HepG2 (cell line): ENCODE results near the gene ARHGEF10L. TPM values are rescaled to one million over a fixed set of nuclear protein-coding genes. Genes with fewer than 3 reads are reported as not detected.

Experiments used
- ATAC-seq: fragments of 200-7000 bp; cut with Tn5 transposase; 3 replicates; pipeline ENCODE4 v1.9.1; 2020; ENCODE audit warnings: mild to moderate bottlenecking, moderate library complexity
- BruUV-seq: library from RNA; stranded (reverse); fragments of 400-500 nt; replicated peaks from 2 replicates; lab custom pipeline; 2021; lab: Mats Ljungman, UMichigan
- CTCF ChIA-PET: fragments of 300-600 bp; formaldehyde crosslinking; extraction: SDS; loops from one replicate; lab custom pipeline; 2021; ENCODE audit warnings: low total read pairs, inconsistent platforms, low intra/inter-chr PET ratio; lab: Yijun Ruan, JAX
- POLR2A ChIA-PET: fragments of 350-600 bp; sonication (Branson Sonifier 250); formaldehyde crosslinking; loops from one replicate; lab custom pipeline; 2020; ENCODE audit warnings: antibody characterized with exemption, inconsistent platforms; lab: Yijun Ruan, JAX
- DNase-seq: peaks from one replicate; pipeline ENCODE4 v3.0.0-alpha.2; 2015; ENCODE audit warnings: low spot score
- FAIRE-seq: peaks from 3 replicates; lab custom pipeline; 2011; peaks lifted over from hg19 to GRCh38; lab: Jason Lieb, UNC
- H2AFZ ChIP-seq: one replicate; pipeline ENCODE4 v1.6.1; 2011; ENCODE audit warnings: low read length, inconsistent platforms
- H3K27ac ChIP-seq: fragments of 300-600 bp; 3 replicates; pipeline ENCODE4 v1.8.0; 2011; ENCODE audit warnings: mixed run types, mild to moderate bottlenecking, mixed read lengths, low read length, inconsistent platforms; ENCODE audit not compliant: insufficient read depth; ENCODE audit errors: extremely low read length
- H3K27me3 ChIP-seq, 2 experiments: fragments of 200-600 bp in 1 of 2; 2 replicates in 1 of 2; 3 replicates in 1 of 2; pipeline versions ENCODE4 v1.6.0 to v1.8.0; 2011; ENCODE audit warnings: low read length in 2 of 2, mild to moderate bottlenecking in 2 of 2, moderate library complexity in 2 of 2, inconsistent platforms in 1 of 2; ENCODE audit not compliant: insufficient read depth in 2 of 2, control insufficient read depth in 1 of 2
- H3K36me3 ChIP-seq, 2 experiments: fragments of 200-600 bp in 1 of 2; replicated peaks in 1 of 2; 2 replicates in 1 of 2; 3 replicates in 1 of 2; pipeline versions ENCODE4 v1.5.1 to v1.8.0; 2011; ENCODE audit warnings: low read length in 2 of 2, inconsistent platforms in 1 of 2; ENCODE audit not compliant: insufficient read depth in 2 of 2, control insufficient read depth in 1 of 2
- H3K4me1 ChIP-seq: 2 replicates; pipeline ENCODE4 v1.5.1; 2012; ENCODE audit warnings: low read length, inconsistent platforms; ENCODE audit not compliant: insufficient read depth
- H3K4me2 ChIP-seq: 2 replicates; pipeline ENCODE4 v1.6.0; 2011; ENCODE audit warnings: low read depth, low read length, inconsistent platforms
- H3K4me3 ChIP-seq, 3 experiments: fragments of 200-600 bp in 1 of 3; sonication (generic), shearing (Covaris generic) in 1 of 3; replicated peaks in 1 of 3; 2 replicates each; pipeline ENCODE4 v1.5.1; 2011 to 2016; ENCODE audit warnings: low read length in 3 of 3, inconsistent platforms in 2 of 3, low read depth in 2 of 3, mild to moderate bottlenecking in 2 of 3, control low read depth in 1 of 3, mixed read lengths in 1 of 3; ENCODE audit not compliant: insufficient read depth in 1 of 3
- H3K79me2 ChIP-seq: one replicate; pipeline ENCODE4 v1.6.1; 2011; ENCODE audit warnings: low read length, inconsistent platforms; ENCODE audit not compliant: insufficient read depth
- H3K9ac ChIP-seq: 2 replicates; pipeline ENCODE4 v1.6.0; 2011; ENCODE audit warnings: mild to moderate bottlenecking, low read depth, low read length, inconsistent platforms; ENCODE audit not compliant: insufficient read depth
- H3K9me3 ChIP-seq: 2 replicates; pipeline ENCODE4 v1.5.1; 2012; ENCODE audit warnings: mild to moderate bottlenecking, low read length
- H4K20me1 ChIP-seq: 2 replicates; pipeline ENCODE4 v1.6.0; 2011; ENCODE audit warnings: inconsistent platforms, mild to moderate bottlenecking, low read length, moderate library complexity; ENCODE audit not compliant: insufficient read depth
- ARNTL ChIP-seq: sonication (generic); formaldehyde crosslinking; IDR thresholded peaks from 2 replicates; pipeline ENCODE4 v1.4.0; 2020; ENCODE audit warnings: mild to moderate bottlenecking, missing genetic modification reagents
- CTCF ChIP-seq: sonication (generic); formaldehyde crosslinking; IDR thresholded peaks from 2 replicates; pipeline ENCODE4 v1.5.0; 2020; ENCODE audit warnings: mild to moderate bottlenecking, missing genetic modification reagents, moderate library complexity
- FLYWCH1 ChIP-seq: sonication (generic); formaldehyde crosslinking; IDR thresholded peaks from 2 replicates; pipeline ENCODE4 v1.8.1; 2023; ENCODE audit warnings: mild to moderate bottlenecking, missing genetic modification reagents
- GTF2F1 ChIP-seq: fragments of 150-350 bp; IDR thresholded peaks from 2 replicates; pipeline ENCODE4 v1.6.1; 2014; ENCODE audit warnings: low read length
- RELA ChIP-seq: sonication (generic); formaldehyde crosslinking; IDR thresholded peaks from 2 replicates; pipeline ENCODE4 v1.4.0; 2020; ENCODE audit warnings: missing genetic modification reagents
- SMC3 ChIP-seq: IDR thresholded peaks from 2 replicates; pipeline ENCODE4 v1.6.1; 2011; ENCODE audit warnings: low read length, improper control_type of control experiment
- STAG1 ChIP-seq: sonication (generic); formaldehyde crosslinking; IDR thresholded peaks from 2 replicates; pipeline ENCODE4 v1.4.0; 2020; ENCODE audit warnings: missing genetic modification reagents
- XRCC5 ChIP-seq: fragments of 200-400 bp; formaldehyde crosslinking; optimal IDR thresholded peaks from 2 replicates; pipeline ENCODE3; 2017; ENCODE audit warnings: mild to moderate bottlenecking, low read length
- ZBTB3 ChIP-seq: sonication (generic); formaldehyde crosslinking; IDR thresholded peaks from 2 replicates; pipeline ENCODE4 v1.4.0; 2020; ENCODE audit warnings: low read depth, mild to moderate bottlenecking, moderate library complexity, missing genetic modification reagents, borderline replicate concordance
- ZKSCAN1 ChIP-seq: fragments of 150-350 bp; IDR thresholded peaks from 2 replicates; pipeline ENCODE4 v1.6.1; 2014; ENCODE audit warnings: low read length
- ZNF101 ChIP-seq: sonication (generic); formaldehyde crosslinking; IDR thresholded peaks from 2 replicates; pipeline ENCODE4 v1.4.0; 2020; ENCODE audit warnings: mild to moderate bottlenecking, low read depth, missing genetic modification reagents, borderline replicate concordance
- ZNF570 ChIP-seq: sonication (generic); formaldehyde crosslinking; IDR thresholded peaks from 2 replicates; pipeline ENCODE4 v1.4.0; 2020; ENCODE audit warnings: mild to moderate bottlenecking, missing genetic modification reagents, borderline replicate concordance
- ZNF629 ChIP-seq: sonication (generic); formaldehyde crosslinking; conservative IDR thresholded peaks from 2 replicates; pipeline ENCODE4 v1.5.0; 2020; ENCODE audit warnings: missing genetic modification reagents
- WGBS: methylation state at CpG from one replicate; pipeline ENCODE4 v1.1.6; 2017; ENCODE audit warnings: low lambda C conversion rate; 5-methylcytosine and 5-hydroxymethylcytosine counted together
- in situ Hi-C: cut with HindIII; loops from 2 replicates; pipeline ENCODE4 v1.10.0; 2017; ENCODE audit warnings: low pct_unique_long_range_greater_than_20kb; ENCODE audit not compliant: extremely low pct_ligation_motif_present
- intact Hi-C: fragments of 100-400 bp; cut with micrococcal nuclease; formaldehyde crosslinking; loops from one replicate; pipeline ENCODE4 v1.10.0; 2022; ENCODE audit not compliant: unreplicated experiment
- polyA plus RNA-seq, 8 experiments: library from polyadenylated mRNA; depleted of rRNA in 3 of 8; stranded (reverse) in 7 of 8; unstranded in 1 of 8; fragments of >200 nt; fragmentation: Illumina TruSeq in 4 of 8; extraction: Trizol in 4 of 8; gene quantifications; 2 replicates each; pipeline versions ENCODE4 v1.2.1 to v1.2.3, GENCODE V29; 2011 to 2016; ENCODE audit warnings: low read depth in 4 of 8, missing spikeins in 1 of 8, mixed read lengths in 1 of 8; ENCODE audit not compliant: insufficient read depth in 1 of 8
- total RNA-seq, 5 experiments: library from RNA; depleted of rRNA; stranded (reverse); fragments of >200 nt; fragmentation: Illumina TruSeq; extraction: Trizol; gene quantifications; 2 replicates each; pipeline ENCODE4 v1.2.3, GENCODE V29; 2016; ENCODE audit warnings: low read depth in 1 of 5
- TF ChIP-seq, protein P1 (sequence below): sonication (generic); formaldehyde crosslinking; IDR thresholded peaks from 2 replicates; pipeline ENCODE4 v1.8.0; 2022; ENCODE audit warnings: low read depth, missing genetic modification reagents

ARHGEF10L gene
- total and polyA plus RNA-seq, 2 of the 13 experiments (the other 11 are each of a cell fraction or from before 2014, with no cell fraction given) = 46.5 to 78.3 TPM

DNA sequence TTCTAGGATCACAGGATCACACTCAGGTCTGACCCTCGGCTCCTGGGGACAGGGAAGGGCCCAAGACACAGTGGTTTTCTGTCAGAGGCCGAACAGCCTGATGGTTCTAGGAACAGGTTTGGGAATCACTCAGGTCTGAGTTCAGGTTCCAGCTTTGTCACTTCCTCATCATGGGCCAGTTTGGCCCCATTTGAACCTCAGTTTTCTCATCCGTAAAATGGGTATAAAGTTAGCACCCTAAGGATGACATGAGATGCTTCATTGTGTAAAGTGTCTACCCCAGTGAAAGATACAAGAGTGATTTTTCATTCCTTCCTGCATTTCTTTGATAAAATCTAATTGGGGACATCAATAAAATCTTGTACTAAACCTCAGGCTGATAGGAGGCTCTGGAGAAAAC lies 204.4 kb downstream of the ARHGEF10L start:
- TF ChIP-seq GTF2F1 = no peak
- TF ChIP-seq RELA (CRISPR knock-in tag) = no peak
- TF ChIP-seq ZNF629 = peak; percentile 81
- WGBS = 86% methylated on average over 1 of the region's 3 CpGs
- ChIA-PET CTCF (interaction anchor here (1.2 kb wide), 1 partner anchor 250 kb away, joined by 3 read pairs; no protein-coding TSS in a partner anchor), POLR2A (no interaction called here)
- FAIRE-seq (no peak), DNase-seq (no peak), ATAC-seq (no peak)
- H2AFZ ChIP-seq = no peak overlapping the region
- no peak overlapping the region for H3K27ac ChIP-seq
- peaks cover 6 to 21% of the 10 kb centered on the region in 2 experiments; a peak in 3 of 5 replicates for H3K27me3 ChIP-seq
- H3K79me2 ChIP-seq = no peaks in the 10 kb centered on the region
- no peaks in the 10 kb centered on the region for H3K36me3 ChIP-seq
- intact Hi-C loops (no loop called here), in situ Hi-C loops (no loop called here)
- no peaks in the 10 kb centered on the region for H3K4me1 ChIP-seq
- H3K4me3 ChIP-seq = no peak overlapping the region
- no peaks in the 10 kb centered on the region for H3K9me3 ChIP-seq
- H3K4me2 ChIP-seq = no peak overlapping the region
- no TSS peak for BruUV-seq
- H3K9ac ChIP-seq = no peak overlapping the region
- H4K20me1 ChIP-seq = no peaks in the 10 kb centered on the region

DNA sequence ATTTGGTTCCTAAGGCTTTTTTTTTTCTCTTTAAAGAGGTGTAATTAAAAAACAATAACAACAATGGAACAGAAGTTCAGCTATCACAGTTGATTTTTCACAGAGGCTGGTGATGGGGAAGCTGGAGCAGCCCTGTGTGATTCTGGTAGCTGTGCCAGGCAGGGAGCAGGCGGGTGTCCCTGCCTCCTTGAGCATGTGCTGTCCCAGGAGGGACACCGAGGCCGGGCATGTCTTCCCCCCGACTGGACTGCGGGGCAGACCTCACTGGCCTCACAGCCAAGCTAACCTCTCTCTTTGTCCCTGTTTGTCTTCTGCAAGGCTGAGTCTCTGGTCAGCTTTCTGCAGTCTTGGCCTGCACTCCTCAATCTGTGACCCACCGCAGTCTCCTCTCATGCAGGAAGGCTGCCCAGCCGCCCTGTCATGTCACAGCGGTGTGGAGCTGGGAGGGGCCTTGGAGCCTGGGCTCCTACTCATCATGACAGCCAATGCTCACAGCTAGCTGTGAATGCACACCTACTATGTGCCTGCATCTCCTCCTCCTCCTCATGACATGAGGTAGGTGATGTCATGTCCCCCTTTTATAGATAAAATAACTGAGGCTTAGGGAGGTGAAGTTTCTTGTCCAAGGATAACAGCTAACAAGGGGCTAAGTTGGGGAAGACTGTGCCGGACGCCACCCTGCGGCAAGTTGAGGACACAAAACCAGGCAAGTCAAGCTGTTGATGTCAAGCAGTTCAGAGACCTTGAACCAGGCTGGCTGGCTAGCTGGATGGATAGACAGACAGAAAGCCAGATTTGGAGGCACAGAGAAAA lies 205.4 kb downstream of the ARHGEF10L start:
- no TSS peak for BruUV-seq
- in situ Hi-C loops (no loop called here), intact Hi-C loops (no loop called here)
- CTCF ChIA-PET = interaction anchor here (1.2 kb wide), 1 partner anchor 251 kb away, joined by 3 read pairs; no protein-coding TSS in a partner anchor
- Histone ChIP-seq H3K36me3 (no peaks in the 10 kb centered on the region), H2AFZ (no peak overlapping the region), H4K20me1 (no peaks in the 10 kb centered on the region), H3K9me3 (no peaks in the 10 kb centered on the region), H3K27ac (no peak overlapping the region), H3K9ac (no peak overlapping the region), H3K79me2 (no peaks in the 10 kb centered on the region), H3K4me3 (no peak overlapping the region), H3K27me3 (peaks cover 5 to 21% of the 10 kb centered on the region in 2 experiments; a peak in 3 of 5 replicates), H3K4me2 (no peak overlapping the region), H3K4me1 (no peaks in the 10 kb centered on the region)
- WGBS = 47% methylated on average over 6 of the region's 11 CpGs
- DNase-seq (peak; percentile 16), FAIRE-seq (peak; percentile 8), ATAC-seq (peak; percentile 59)
- no peak for TF ChIP-seq ZNF101
- TF ChIP-seq ZNF570 (CRISPR knock-in tag) = no peak
- no peak for TF ChIP-seq ZBTB3 (CRISPR knock-in tag)
- peak; percentile 63 for TF ChIP-seq CTCF (CRISPR knock-in tag)
- TF ChIP-seq ARNTL (CRISPR knock-in tag) = no peak
- TF ChIP-seq, protein P1, sequence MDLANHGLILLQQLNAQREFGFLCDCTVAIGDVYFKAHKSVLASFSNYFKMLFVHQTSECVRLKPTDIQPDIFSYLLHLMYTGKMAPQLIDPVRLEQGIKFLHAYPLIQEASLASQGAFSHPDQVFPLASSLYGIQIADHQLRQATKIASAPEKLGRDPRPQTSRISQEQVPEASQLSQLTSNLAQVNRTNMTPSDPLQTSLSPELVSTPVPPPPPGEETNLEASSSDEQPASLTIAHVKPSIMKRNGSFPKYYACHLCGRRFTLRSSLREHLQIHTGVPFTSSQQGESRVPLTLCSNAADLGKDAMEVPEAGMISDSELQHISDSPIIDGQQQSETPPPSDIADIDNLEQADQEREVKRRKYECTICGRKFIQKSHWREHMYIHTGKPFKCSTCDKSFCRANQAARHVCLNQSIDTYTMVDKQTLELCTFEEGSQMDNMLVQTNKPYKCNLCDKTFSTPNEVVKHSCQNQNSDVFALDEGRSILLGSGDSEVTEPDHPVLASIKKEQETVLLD = no peak
- no peak for TF ChIP-seq FLYWCH1 (CRISPR knock-in tag)
- peak; percentile 42; the same call in 1 of the 2 replicates for TF ChIP-seq SMC3
- peak; percentile 28; the same call in 1 of the 2 replicates for TF ChIP-seq STAG1 (CRISPR knock-in tag)
- peak; percentile 85 for TF ChIP-seq ZKSCAN1
- TF ChIP-seq XRCC5 = peak; percentile 32
- POLR2A ChIA-PET = no interaction called here
